HepG2 (cell line): ENCODE results near the gene TIGD6. TPM values are rescaled to one million over a fixed set of nuclear protein-coding genes. Genes with fewer than 3 reads are reported as not detected.
A peak's percentile ranks its signal among the peaks of the same experiment; 100 is the strongest.

Experiments used
- ATAD3A ChIP-seq: sonication (generic); formaldehyde crosslinking; IDR thresholded peaks from 2 replicates; pipeline ENCODE4 v1.4.0; 2020; ENCODE audit warnings: missing genetic modification reagents
- ERF ChIP-seq: IDR thresholded peaks from 2 replicates; pipeline ENCODE4 v1.6.1; 2018; ENCODE audit warnings: missing biosample characterization, missing genetic modification reagents
- GATA4 ChIP-seq: sonication (generic); IDR thresholded peaks from 2 replicates; pipeline ENCODE4 v1.6.1; 2016; ENCODE audit warnings: antibody characterized with exemption, low read depth, borderline replicate concordance
- HDAC2 ChIP-seq: sonication (generic); formaldehyde crosslinking; IDR thresholded peaks from 2 replicates; pipeline ENCODE4 v1.4.0; 2020; ENCODE audit warnings: missing genetic modification reagents
- ISL2 ChIP-seq: sonication (generic); formaldehyde crosslinking; IDR thresholded peaks from 2 replicates; pipeline ENCODE4 v1.5.0; 2020; ENCODE audit warnings: missing genetic modification reagents
- MLXIP ChIP-seq: sonication (generic); formaldehyde crosslinking; IDR thresholded peaks from 2 replicates; pipeline ENCODE4 v1.9.0; 2021; ENCODE audit warnings: missing genetic modification reagents, borderline replicate concordance
- MTF1 ChIP-seq: sonication (generic); formaldehyde crosslinking; IDR thresholded peaks from 2 replicates; pipeline ENCODE4 v1.5.0; 2020; ENCODE audit warnings: missing genetic modification reagents
- RBFOX2 ChIP-seq: fragments of 200-400 bp; formaldehyde crosslinking; IDR thresholded peaks from 2 replicates; pipeline ENCODE4 v1.6.1; 2017; ENCODE audit warnings: low read depth, mild to moderate bottlenecking, low read length
- RBM39 ChIP-seq: fragments of 200-400 bp; formaldehyde crosslinking; IDR thresholded peaks from one replicate; pipeline ENCODE4 v1.6.1; 2018; ENCODE audit warnings: antibody characterized with exemption, mild to moderate bottlenecking, low read depth, low read length; ENCODE audit not compliant: poor library complexity, severe bottlenecking
- TBX3 ChIP-seq: fragments of 450-650 bp; IDR thresholded peaks from 2 replicates; pipeline ENCODE4 v1.6.1; 2017; ENCODE audit warnings: antibody characterized with exemption, mild to moderate bottlenecking, inconsistent platforms, borderline replicate concordance
- ZFP1 ChIP-seq: IDR thresholded peaks from 2 replicates; pipeline ENCODE4 v1.6.1; 2016
- ZFP41 ChIP-seq: sonication (generic); formaldehyde crosslinking; IDR thresholded peaks from 2 replicates; pipeline ENCODE4 v1.4.0; 2020; ENCODE audit warnings: mild to moderate bottlenecking, missing genetic modification reagents, borderline replicate concordance
- ZNF224 ChIP-seq: sonication (generic); formaldehyde crosslinking; IDR thresholded peaks from 2 replicates; pipeline ENCODE4 v1.5.0; 2020; ENCODE audit warnings: mild to moderate bottlenecking, missing genetic modification reagents
- ZNF34 ChIP-seq: sonication (generic); formaldehyde crosslinking; IDR thresholded peaks from 2 replicates; pipeline ENCODE4 v1.4.0; 2020; ENCODE audit warnings: mild to moderate bottlenecking, missing genetic modification reagents, borderline replicate concordance
- ZNF549 ChIP-seq: sonication (generic); formaldehyde crosslinking; IDR thresholded peaks from 2 replicates; pipeline ENCODE4 v1.5.0; 2020; ENCODE audit warnings: missing genetic modification reagents
- ZSCAN22 ChIP-seq: sonication (generic); formaldehyde crosslinking; IDR thresholded peaks from 2 replicates; pipeline ENCODE4 v1.4.0; 2020; ENCODE audit warnings: mild to moderate bottlenecking, missing genetic modification reagents
- ZSCAN29 ChIP-seq: sonication (generic); formaldehyde crosslinking; conservative IDR thresholded peaks from 2 replicates; pipeline ENCODE4 v1.4.0; 2020; ENCODE audit warnings: mild to moderate bottlenecking, missing genetic modification reagents
- polyA plus RNA-seq, 8 experiments: library from polyadenylated mRNA; depleted of rRNA in 3 of 8; stranded (reverse) in 7 of 8; unstranded in 1 of 8; fragments of >200 nt; fragmentation: Illumina TruSeq in 4 of 8; extraction: Trizol in 4 of 8; gene quantifications; 2 replicates each; pipeline versions ENCODE4 v1.2.1 to v1.2.3, GENCODE V29; 2011 to 2016; ENCODE audit warnings: low read depth in 4 of 8, missing spikeins in 1 of 8, mixed read lengths in 1 of 8; ENCODE audit not compliant: insufficient read depth in 1 of 8
- total RNA-seq, 5 experiments: library from RNA; depleted of rRNA; stranded (reverse); fragments of >200 nt; fragmentation: Illumina TruSeq; extraction: Trizol; gene quantifications; 2 replicates each; pipeline ENCODE4 v1.2.3, GENCODE V29; 2016; ENCODE audit warnings: low read depth in 1 of 5
- TF ChIP-seq, protein P1 (sequence below): sonication (generic); formaldehyde crosslinking; IDR thresholded peaks from 2 replicates; pipeline ENCODE4 v1.8.1; 2022; ENCODE audit warnings: mild to moderate bottlenecking, missing genetic modification reagents
- TF ChIP-seq, protein P2 (sequence below): sonication (generic); formaldehyde crosslinking; IDR thresholded peaks from 2 replicates; pipeline ENCODE4 v1.4.0; 2020; ENCODE audit warnings: missing genetic modification reagents, borderline replicate concordance

Gene TIGD6
- total and polyA plus RNA-seq, 2 of the 13 experiments (the other 11 are each of a cell fraction or from before 2014, with no cell fraction given) = 2.1 to 2.9 TPM

DNA sequence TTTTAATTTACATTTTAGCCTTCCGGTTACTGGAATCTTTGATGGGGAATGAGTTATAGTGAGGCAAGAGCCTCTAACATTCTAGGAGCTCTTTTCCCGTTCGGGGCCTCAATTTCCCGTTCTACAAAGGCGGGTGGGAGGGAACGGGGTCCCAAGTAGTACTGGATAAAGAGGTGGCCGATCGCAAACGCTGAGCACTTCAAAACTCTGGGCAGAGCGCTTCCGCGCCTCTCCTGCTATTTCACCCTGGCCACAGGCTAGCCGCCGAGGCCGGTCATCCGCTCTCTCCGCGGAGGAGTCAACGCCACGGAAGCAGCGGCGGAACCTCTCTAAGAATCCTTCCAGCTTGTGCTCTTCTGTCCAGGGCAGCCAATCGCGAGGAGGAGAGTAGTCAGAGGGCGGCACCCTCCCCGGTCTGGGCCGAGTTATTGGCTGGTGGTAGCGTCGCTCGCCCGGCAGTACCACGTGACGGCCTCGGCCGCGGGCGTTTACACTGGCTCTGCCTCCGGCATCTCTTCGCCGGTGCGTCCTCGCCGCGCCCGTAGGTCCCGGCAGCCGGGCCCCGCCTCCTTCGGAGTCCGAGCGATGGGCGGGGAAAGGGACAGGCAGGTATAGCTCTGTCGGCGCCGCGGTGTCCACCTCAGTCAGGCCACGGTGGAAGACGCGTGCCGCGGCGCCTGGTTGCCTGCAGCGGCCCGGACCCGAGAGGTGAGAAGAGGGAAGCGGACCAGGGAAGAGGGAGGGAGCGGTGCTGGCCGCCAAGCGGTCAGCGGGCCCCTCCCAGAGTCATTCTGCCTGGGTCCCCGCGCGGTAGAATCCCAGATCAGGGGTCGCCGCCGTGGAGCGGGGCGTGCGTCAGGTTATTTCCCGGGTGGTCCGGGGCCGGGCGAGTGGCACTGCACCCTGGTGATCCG, 39.9 kb downstream of the TIGD6 start, which contains the start of gene SLC26A2 (continued):
- TF ChIP-seq, protein P1, sequence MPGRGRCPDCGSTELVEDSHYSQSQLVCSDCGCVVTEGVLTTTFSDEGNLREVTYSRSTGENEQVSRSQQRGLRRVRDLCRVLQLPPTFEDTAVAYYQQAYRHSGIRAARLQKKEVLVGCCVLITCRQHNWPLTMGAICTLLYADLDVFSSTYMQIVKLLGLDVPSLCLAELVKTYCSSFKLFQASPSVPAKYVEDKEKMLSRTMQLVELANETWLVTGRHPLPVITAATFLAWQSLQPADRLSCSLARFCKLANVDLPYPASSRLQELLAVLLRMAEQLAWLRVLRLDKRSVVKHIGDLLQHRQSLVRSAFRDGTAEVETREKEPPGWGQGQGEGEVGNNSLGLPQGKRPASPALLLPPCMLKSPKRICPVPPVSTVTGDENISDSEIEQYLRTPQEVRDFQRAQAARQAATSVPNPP (CRISPR knock-in tag) = no peak; the same call in 1 of the 2 replicates
- TF ChIP-seq RBFOX2 (peak; percentile 77), RBM39 (no peak), ZNF224 (CRISPR knock-in tag) (no peak), ZNF549 (CRISPR knock-in tag) (no peak; the same call in 1 of the 2 replicates), MLXIP (no peak), ZSCAN29 (CRISPR knock-in tag) (peak; percentile 98), ZNF34 (CRISPR knock-in tag) (peak; percentile 10; the same call in 1 of the 2 replicates), ERF (peak; percentile 77), MTF1 (CRISPR knock-in tag) (no peak), GATA4 (no peak; the same call in 1 of the 2 replicates), ZFP41 (CRISPR knock-in tag) (peak; percentile 87; the same call in 1 of the 2 replicates), TBX3 (no peak), HDAC2 (CRISPR knock-in tag) (peak; percentile 38; the same call in 1 of the 2 replicates), ATAD3A (CRISPR knock-in tag) (no peak), ZSCAN22 (CRISPR knock-in tag) (no peak), ISL2 (CRISPR knock-in tag) (peak; percentile 62), ZFP1 (CRISPR knock-in tag) (no peak)
- TF ChIP-seq, protein P2, sequence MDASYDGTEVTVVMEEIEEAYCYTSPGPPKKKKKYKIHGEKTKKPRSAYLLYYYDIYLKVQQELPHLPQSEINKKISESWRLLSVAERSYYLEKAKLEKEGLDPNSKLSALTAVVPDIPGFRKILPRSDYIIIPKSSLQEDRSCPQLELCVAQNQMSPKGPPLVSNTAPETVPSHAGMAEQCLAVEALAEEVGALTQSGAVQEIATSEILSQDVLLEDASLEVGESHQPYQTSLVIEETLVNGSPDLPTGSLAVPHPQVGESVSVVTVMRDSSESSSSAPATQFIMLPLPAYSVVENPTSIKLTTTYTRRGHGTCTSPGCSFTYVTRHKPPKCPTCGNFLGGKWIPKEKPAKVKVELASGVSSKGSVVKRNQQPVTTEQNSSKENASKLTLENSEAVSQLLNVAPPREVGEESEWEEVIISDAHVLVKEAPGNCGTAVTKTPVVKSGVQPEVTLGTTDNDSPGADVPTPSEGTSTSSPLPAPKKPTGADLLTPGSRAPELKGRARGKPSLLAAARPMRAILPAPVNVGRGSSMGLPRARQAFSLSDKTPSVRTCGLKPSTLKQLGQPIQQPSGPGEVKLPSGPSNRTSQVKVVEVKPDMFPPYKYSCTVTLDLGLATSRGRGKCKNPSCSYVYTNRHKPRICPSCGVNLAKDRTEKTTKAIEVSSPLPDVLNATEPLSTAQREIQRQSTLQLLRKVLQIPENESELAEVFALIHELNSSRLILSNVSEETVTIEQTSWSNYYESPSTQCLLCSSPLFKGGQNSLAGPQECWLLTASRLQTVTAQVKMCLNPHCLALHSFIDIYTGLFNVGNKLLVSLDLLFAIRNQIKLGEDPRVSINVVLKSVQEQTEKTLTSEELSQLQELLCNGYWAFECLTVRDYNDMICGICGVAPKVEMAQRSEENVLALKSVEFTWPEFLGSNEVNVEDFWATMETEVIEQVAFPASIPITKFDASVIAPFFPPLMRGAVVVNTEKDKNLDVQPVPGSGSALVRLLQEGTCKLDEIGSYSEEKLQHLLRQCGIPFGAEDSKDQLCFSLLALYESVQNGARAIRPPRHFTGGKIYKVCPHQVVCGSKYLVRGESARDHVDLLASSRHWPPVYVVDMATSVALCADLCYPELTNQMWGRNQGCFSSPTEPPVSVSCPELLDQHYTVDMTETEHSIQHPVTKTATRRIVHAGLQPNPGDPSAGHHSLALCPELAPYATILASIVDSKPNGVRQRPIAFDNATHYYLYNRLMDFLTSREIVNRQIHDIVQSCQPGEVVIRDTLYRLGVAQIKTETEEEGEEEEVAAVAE = no peak
